ENCODE measurements around the gene SEMA5A.

SEMA5A gene

GRCh38 chr5:9483243-9483642, 62.6 kb downstream of the SEMA5A start:
- no peaks in the 10 kb centered on the region for H3K36me3 ChIP-seq

GRCh38 chr5:9482381-9482780, 63.5 kb downstream of the SEMA5A start:
- no peak for TF ChIP-seq CTCF (IDR thresholded peaks at IDR 0.05)
- Histone ChIP-seq H3K36me3 (no peaks in the 10 kb centered on the region), H3K9me3 (peaks cover 5% of the 10 kb centered on the region), H3K27ac (no peak overlapping the region), H3K27me3 (no peaks in the 10 kb centered on the region), H3K4me1 (ENCODE audit: control insufficient read depth in 1 of 2, insufficient read depth in 1 of 2, low read depth in 1 of 2, low read length in 1 of 2) (no peaks in the 10 kb centered on the region), H3K4me3 (ENCODE audit: low read depth in 1 of 2, low read length in 1 of 2) (no peak overlapping the region)

More at GRCh38 chr5:9483243-9483642, 62.6 kb downstream of the SEMA5A start:
- no peak for TF ChIP-seq CTCF (IDR thresholded peaks at IDR 0.05)
- Histone ChIP-seq H3K9me3 (peaks cover 3% of the 10 kb centered on the region), H3K4me3 (ENCODE audit: low read depth in 1 of 2, low read length in 1 of 2) (no peak overlapping the region), H3K27ac (no peak overlapping the region), H3K4me1 (ENCODE audit: control insufficient read depth in 1 of 2, insufficient read depth in 1 of 2, low read depth in 1 of 2, low read length in 1 of 2) (no peaks in the 10 kb centered on the region), H3K27me3 (no peaks in the 10 kb centered on the region)

- H3K36me3 ChIP-seq = no peaks in the 10 kb centered on the region
- H3K4me3 ChIP-seq (ENCODE audit: low read depth in 1 of 2, low read length in 1 of 2) = no peak overlapping the region
- no peak for TF ChIP-seq CTCF (IDR thresholded peaks at IDR 0.05)
- H3K4me1 ChIP-seq (ENCODE audit: control insufficient read depth in 1 of 2, insufficient read depth in 1 of 2, low read depth in 1 of 2, low read length in 1 of 2) = no peaks in the 10 kb centered on the region
- H3K9me3 ChIP-seq = peaks cover 5% of the 10 kb centered on the region
- H3K27me3 ChIP-seq = no peaks in the 10 kb centered on the region
- H3K27ac ChIP-seq = no peak overlapping the region
Observed at GRCh38 chr5:9480499-9480898, 65.4 kb downstream of the SEMA5A start.

- peaks cover 5% of the 10 kb centered on the region for H3K9me3 ChIP-seq
- no peak overlapping the region for H3K27ac ChIP-seq
- no peaks in the 10 kb centered on the region for H3K36me3 ChIP-seq
- H3K4me3 ChIP-seq (ENCODE audit: low read depth in 1 of 2, low read length in 1 of 2) = no peak overlapping the region
- H3K4me1 ChIP-seq (ENCODE audit: control insufficient read depth in 1 of 2, insufficient read depth in 1 of 2, low read depth in 1 of 2, low read length in 1 of 2) = no peaks in the 10 kb centered on the region
- no peaks in the 10 kb centered on the region for H3K27me3 ChIP-seq
- TF ChIP-seq CTCF (IDR thresholded peaks at IDR 0.05) = no peak
Observed at GRCh38 chr5:9479990-9480389, 65.9 kb downstream of the SEMA5A start.

GRCh38 chr5:9479361-9479760, 66.5 kb downstream of the SEMA5A start:
- Histone ChIP-seq H3K36me3 (no peaks in the 10 kb centered on the region), H3K27me3 (no peaks in the 10 kb centered on the region), H3K9me3 (peaks cover 5% of the 10 kb centered on the region), H3K27ac (no peak overlapping the region), H3K4me3 (ENCODE audit: low read depth in 1 of 2, low read length in 1 of 2) (no peak overlapping the region), H3K4me1 (ENCODE audit: control insufficient read depth in 1 of 2, insufficient read depth in 1 of 2, low read depth in 1 of 2, low read length in 1 of 2) (no peaks in the 10 kb centered on the region)
- TF ChIP-seq CTCF (IDR thresholded peaks at IDR 0.05) = no peak

- no peak for TF ChIP-seq CTCF (IDR thresholded peaks at IDR 0.05)
- Histone ChIP-seq H3K27me3 (no peaks in the 10 kb centered on the region), H3K4me1 (ENCODE audit: control insufficient read depth in 1 of 2, insufficient read depth in 1 of 2, low read depth in 1 of 2, low read length in 1 of 2) (no peaks in the 10 kb centered on the region)
Observed at GRCh38 chr5:9477537-9477936, 68.3 kb downstream of the SEMA5A start.

More at GRCh38 chr5:9477537-9477936, 68.3 kb downstream of the SEMA5A start:
- no peak overlapping the region for H3K4me3 ChIP-seq (ENCODE audit: low read depth in 1 of 2, low read length in 1 of 2)
- H3K36me3 ChIP-seq = no peaks in the 10 kb centered on the region
- no peak overlapping the region for H3K27ac ChIP-seq
- peaks cover 5% of the 10 kb centered on the region for H3K9me3 ChIP-seq

Measured in neutrophil (primary cell).